ENCODE measurements around the gene LRP11. TPM values are rescaled to one million over a fixed set of nuclear protein-coding genes. Genes with fewer than 3 reads are reported as not detected.

The LRP11 gene
- total and polyA plus RNA-seq, 2 of the 13 experiments (the other 11 are each of a cell fraction or from before 2014, with no cell fraction given), result 32.4 to 48.9 TPM

- TF ChIP-seq ZNF646 (CRISPR knock-in tag; IDR thresholded peaks at IDR 0.05) (no peak), UBTF (CRISPR knock-in tag; IDR thresholded peaks at IDR 0.05) (no peak; the same call in 1 of the 2 replicates), NR0B2 (CRISPR knock-in tag; IDR thresholded peaks at IDR 0.05) (peak; percentile 32), ZBTB14 (CRISPR knock-in tag; IDR thresholded peaks at IDR 0.05) (peak; percentile 86), SSRP1 (CRISPR knock-in tag; IDR thresholded peaks at IDR 0.05) (no peak), ZIK1 (CRISPR knock-in tag; IDR thresholded peaks at IDR 0.05; ENCODE audit: borderline replicate concordance, low read depth) (no peak), ZNF253 (CRISPR knock-in tag; IDR thresholded peaks at IDR 0.05; ENCODE audit: borderline replicate concordance) (0 out of 2 replicates have a peak, but pooled peaks have one; percentile 13), HOXA9 (CRISPR knock-in tag; IDR thresholded peaks at IDR 0.05; ENCODE audit: borderline replicate concordance) (no peak), ISL2 (CRISPR knock-in tag; IDR thresholded peaks at IDR 0.05) (no peak), NFE2L1 (CRISPR knock-in tag; IDR thresholded peaks at IDR 0.05; ENCODE audit: borderline replicate concordance) (no peak), RBFOX2 (IDR thresholded peaks at IDR 0.05; ENCODE audit: low read depth, low read length) (0 out of 2 replicates have a peak, but pooled peaks have one; percentile 8), ZNF441 (CRISPR knock-in tag; IDR thresholded peaks at IDR 0.05; ENCODE audit: borderline replicate concordance) (0 out of 2 replicates have a peak, but pooled peaks have one; percentile 1), MEIS1 (CRISPR knock-in tag; IDR thresholded peaks at IDR 0.05; ENCODE audit: borderline replicate concordance) (no peak), ZNF777 (CRISPR knock-in tag; IDR thresholded peaks at IDR 0.05) (0 out of 2 replicates have a peak, but pooled peaks have one; percentile 46), CREB3 (CRISPR knock-in tag; IDR thresholded peaks at IDR 0.05) (no peak; the same call in 1 of the 2 replicates)
Measured at GRCh38 chr6:149862922-149863697, 1.0 kb downstream of the LRP11 start (continued).
